Esophagus squamous epithelium (tissue), 5 donors: ENCODE results near the gene ORMDL3. TPM values are rescaled to one million over a fixed set of nuclear protein-coding genes. Genes with fewer than 3 reads are reported as not detected.

Experiments
- DNase-seq: peaks from one replicate; lab custom pipeline; 2025; lab: John Stamatoyannopoulos, UW
- H3K27ac ChIP-seq, 4 donors: fragments of 200-600 bp; sonication (generic); one replicate each; pipeline ENCODE4 v1.5.1; 2016 to 2019; ENCODE audit warnings: mild to moderate bottlenecking in 1 of 4
- H3K27me3 ChIP-seq, 4 donors: fragments of 200-600 bp; sonication (generic); 1 replicate in 3 of 4; 2 replicates in 1 of 4; pipeline versions ENCODE4 v1.5.1 to v1.6.0; 2017 to 2021; ENCODE audit warnings: antibody characterized with exemption in 1 of 4
- H3K36me3 ChIP-seq, 3 donors: fragments of 200-600 bp; sonication (generic); one replicate each; pipeline ENCODE4 v1.5.1; 2016 to 2019
- H3K4me1 ChIP-seq, 3 donors: fragments of 200-600 bp; sonication (generic); one replicate each; pipeline ENCODE4 v1.5.1; 2017 to 2019
- H3K4me3 ChIP-seq, 4 donors: fragments of 200-600 bp; sonication (generic); 1 replicate in 3 of 4; 2 replicates in 1 of 4; pipeline ENCODE4 v1.5.1; 2016 to 2019; ENCODE audit warnings: mild to moderate bottlenecking in 2 of 4, moderate library complexity in 1 of 4
- H3K9me3 ChIP-seq, 3 donors: fragments of 200-600 bp; sonication (generic); one replicate each; pipeline ENCODE4 v1.5.1; 2016 to 2019
- POLR2A ChIP-seq, 4 donors: fragments of 450-650 bp; IDR thresholded peaks; one replicate each; pipeline ENCODE4 v1.6.1; 2017; ENCODE audit warnings: antibody characterized with exemption in 4 of 4, mild to moderate bottlenecking in 4 of 4, moderate library complexity in 3 of 4
- WGBS, 2 donors: methylation state at CpG; one replicate each; pipeline ENCODE4 v1.1.5; 2018; 5-methylcytosine and 5-hydroxymethylcytosine counted together
- intact Hi-C: fragments of 100-400 bp; cut with DNase I; formaldehyde crosslinking; loops from one replicate; pipeline ENCODE4 v1.15.0; 2022
- total RNA-seq, 4 donors: library from RNA; depleted of rRNA; stranded (reverse); fragments of >200 nt; gene quantifications; one replicate each; pipeline ENCODE4 v1.1.0, GENCODE V29; 2016
- TF ChIP-seq, protein P1 (sequence below), 6 experiments: fragments of 450-650 bp in 4 of 6; fragments of 200-600 bp in 2 of 6; sonication (generic) in 2 of 6; IDR thresholded peaks; one replicate each; pipeline ENCODE4 v1.5.1; 2016 to 2019; ENCODE audit warnings: antibody characterized with exemption in 6 of 6, mild to moderate bottlenecking in 4 of 6, moderate library complexity in 4 of 6
- donor health status: DM: yes; HTN: yes; CAD: no.

The ORMDL3 gene
- total RNA-seq, 4 donors from 2014 or later = 13.6 to 35.2 (median 31.2) TPM

DNA sequence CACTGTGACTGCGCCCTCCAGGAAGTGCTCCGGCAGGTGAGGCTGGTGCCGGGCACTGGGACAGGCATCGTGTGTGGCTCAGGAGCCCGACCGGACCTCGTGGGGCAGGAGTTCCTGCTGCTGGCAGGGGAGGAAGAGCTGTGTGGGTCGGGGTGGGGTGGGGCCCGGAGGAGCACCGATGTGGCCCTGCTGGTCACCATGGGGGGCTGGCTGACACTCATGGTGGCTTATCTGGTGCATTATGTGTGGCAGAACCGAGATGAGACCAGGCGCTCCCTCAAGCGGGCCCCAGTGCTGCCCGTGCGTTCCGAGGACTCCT is 17.0 kb upstream of the ORMDL3 start:
- 82% methylated on average over 7 of the region's 16 CpGs; no CpG with 5 or more reads in 1 of the 2 donors for WGBS, 2 donors
- H3K27ac ChIP-seq = no peak overlapping the region
- intact Hi-C loops = no loop called here

DNA sequence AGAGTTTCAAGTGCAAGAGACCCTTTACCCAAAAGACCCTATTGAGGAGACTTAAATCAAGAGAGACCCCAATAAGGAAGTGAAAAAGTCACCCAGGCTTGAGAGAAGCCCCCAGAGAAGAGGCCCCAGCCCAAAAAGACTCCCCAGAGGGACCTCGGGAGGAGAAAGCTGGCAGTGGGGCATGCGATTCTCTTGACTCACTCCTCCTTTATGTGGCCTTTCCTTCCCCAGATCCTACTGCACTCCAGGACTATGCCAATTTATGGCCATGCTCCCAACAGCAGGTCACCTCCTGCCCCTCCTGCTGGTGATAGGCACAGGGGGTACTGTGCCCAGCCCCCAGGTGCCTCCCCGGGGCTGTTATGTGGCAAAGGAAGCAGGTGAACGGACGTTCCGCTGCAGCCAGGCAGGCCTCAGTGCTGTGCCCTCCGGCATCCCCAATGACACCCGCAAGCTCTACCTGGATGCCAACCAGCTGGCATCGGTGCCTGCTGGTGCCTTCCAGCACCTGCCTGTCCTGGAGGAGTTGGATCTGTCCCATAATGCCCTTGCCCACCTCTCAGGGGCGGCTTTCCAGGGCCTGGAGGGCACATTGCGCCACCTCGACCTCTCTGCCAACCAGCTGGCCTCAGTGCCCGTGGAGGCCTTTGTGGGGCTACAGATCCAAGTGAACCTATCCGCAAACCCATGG is 16.4 kb upstream of the ORMDL3 start:
- H3K27me3 ChIP-seq = peaks cover 0 to 27% (median 0%) of the 10 kb centered on the region in 4 donors
- H3K36me3 ChIP-seq = no peaks in the 10 kb centered on the region
- no peak overlapping the region for H3K4me3 ChIP-seq
- H3K27ac ChIP-seq = no peak overlapping the region
- 36 to 42% methylated on average over 2 of the region's 14 CpGs for WGBS, 2 donors
- no peaks in the 10 kb centered on the region for H3K9me3 ChIP-seq
- intact Hi-C loops = no loop called here
- no peak for DNase-seq
- H3K4me1 ChIP-seq = peaks cover 0 to 22% (median 0%) of the 10 kb centered on the region in 3 donors
- TF ChIP-seq, protein P1, sequence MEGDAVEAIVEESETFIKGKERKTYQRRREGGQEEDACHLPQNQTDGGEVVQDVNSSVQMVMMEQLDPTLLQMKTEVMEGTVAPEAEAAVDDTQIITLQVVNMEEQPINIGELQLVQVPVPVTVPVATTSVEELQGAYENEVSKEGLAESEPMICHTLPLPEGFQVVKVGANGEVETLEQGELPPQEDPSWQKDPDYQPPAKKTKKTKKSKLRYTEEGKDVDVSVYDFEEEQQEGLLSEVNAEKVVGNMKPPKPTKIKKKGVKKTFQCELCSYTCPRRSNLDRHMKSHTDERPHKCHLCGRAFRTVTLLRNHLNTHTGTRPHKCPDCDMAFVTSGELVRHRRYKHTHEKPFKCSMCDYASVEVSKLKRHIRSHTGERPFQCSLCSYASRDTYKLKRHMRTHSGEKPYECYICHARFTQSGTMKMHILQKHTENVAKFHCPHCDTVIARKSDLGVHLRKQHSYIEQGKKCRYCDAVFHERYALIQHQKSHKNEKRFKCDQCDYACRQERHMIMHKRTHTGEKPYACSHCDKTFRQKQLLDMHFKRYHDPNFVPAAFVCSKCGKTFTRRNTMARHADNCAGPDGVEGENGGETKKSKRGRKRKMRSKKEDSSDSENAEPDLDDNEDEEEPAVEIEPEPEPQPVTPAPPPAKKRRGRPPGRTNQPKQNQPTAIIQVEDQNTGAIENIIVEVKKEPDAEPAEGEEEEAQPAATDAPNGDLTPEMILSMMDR (IDR thresholded peaks at IDR 0.05) = no peak
- TF ChIP-seq POLR2A (IDR thresholded peaks at IDR 0.05) = no peak

More for the DNA sequence above, 17.0 kb upstream of the ORMDL3 start:
- DNase-seq = no peak
- H3K9me3 ChIP-seq = no peaks in the 10 kb centered on the region
- no peaks in the 10 kb centered on the region for H3K36me3 ChIP-seq
- H3K27me3 ChIP-seq = peaks cover 0 to 27% (median 0%) of the 10 kb centered on the region in 4 donors
- H3K4me3 ChIP-seq = no peak overlapping the region
- peaks cover 0 to 17% (median 0%) of the 10 kb centered on the region in 3 donors for H3K4me1 ChIP-seq
- TF ChIP-seq POLR2A (IDR thresholded peaks at IDR 0.05) = no peak
- TF ChIP-seq, protein P1 (IDR thresholded peaks at IDR 0.05) = no peak

DNA sequence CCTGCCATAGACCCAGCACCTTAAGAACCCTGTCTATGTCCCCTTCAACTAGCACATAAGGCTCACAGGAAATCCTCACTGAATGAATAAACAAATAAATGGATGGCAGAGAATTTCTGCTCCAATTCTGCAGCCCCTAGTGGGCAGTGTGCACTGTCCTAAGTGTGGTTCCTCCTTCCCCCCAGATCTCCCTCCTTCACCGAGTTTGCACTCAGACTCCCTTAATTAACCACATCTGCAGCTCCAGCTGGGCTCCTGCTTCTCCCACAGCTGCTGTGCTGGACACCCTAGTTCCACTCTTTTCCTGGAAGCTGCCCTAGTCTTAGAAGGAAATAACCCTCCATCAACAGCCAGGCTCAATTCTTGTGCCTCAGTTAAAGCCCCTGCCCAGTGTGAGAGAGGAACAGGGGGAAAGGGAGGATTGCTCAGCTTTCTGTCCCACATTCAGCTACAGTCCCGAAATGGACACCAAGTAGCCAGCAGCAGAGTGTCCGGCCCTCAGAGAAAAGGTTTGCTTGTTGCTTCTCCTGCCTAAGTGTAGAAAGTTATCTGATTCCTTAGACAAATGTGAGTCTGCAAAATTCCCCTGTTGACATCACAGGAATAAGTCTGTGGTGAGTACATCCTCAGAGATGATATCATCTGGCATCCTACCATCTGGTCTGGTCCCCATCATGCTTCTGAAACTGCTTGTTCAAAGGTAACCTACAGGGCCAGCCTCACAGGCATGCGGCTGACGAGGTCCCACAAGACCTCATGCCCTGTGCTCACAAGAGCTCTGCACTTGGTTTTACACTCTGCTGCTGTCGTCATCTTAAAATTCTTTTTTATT is 12.4 kb upstream of the ORMDL3 start:
- 41 to 56% methylated on average over 6 of the region's 6 CpGs for WGBS, 2 donors
- no peaks in the 10 kb centered on the region for H3K9me3 ChIP-seq
- no peak overlapping the region for H3K4me3 ChIP-seq
- DNase-seq = no peak
- intact Hi-C loops = no loop called here
- peaks cover 0 to 18% (median 0%) of the 10 kb centered on the region in 3 donors for H3K4me1 ChIP-seq
- no peak for TF ChIP-seq POLR2A (IDR thresholded peaks at IDR 0.05)
- TF ChIP-seq, protein P1 (IDR thresholded peaks at IDR 0.05) = peak in 3 of 6 experiments; percentile 5 to 16 (median 7)
- no peak overlapping the region for H3K27ac ChIP-seq
- no peaks in the 10 kb centered on the region for H3K36me3 ChIP-seq
- peaks cover 0 to 24% (median 0%) of the 10 kb centered on the region in 4 donors for H3K27me3 ChIP-seq

DNA sequence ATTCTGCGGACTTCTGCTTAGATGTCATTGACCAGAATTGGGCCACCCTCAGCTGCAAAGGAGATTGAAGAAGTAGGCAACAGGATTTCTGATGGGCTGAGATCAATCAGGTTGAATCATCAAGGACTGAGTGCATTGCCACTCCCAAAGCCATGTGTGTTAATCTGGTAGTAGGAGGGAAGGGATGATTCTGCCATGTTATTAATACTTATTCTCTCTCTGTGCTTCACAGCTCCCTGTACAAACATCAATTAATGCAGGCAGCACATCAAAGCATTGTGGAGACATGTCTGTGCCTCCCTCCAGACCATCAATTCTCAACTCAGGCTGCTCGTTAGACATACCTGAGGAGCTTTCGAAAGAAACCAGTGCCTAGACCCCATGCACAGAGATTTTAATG is 11.7 kb upstream of the ORMDL3 start:
- no peaks in the 10 kb centered on the region for H3K36me3 ChIP-seq
- H3K27me3 ChIP-seq = peaks cover 0 to 17% (median 0%) of the 10 kb centered on the region in 4 donors
- H3K27ac ChIP-seq = no peak overlapping the region
- no peak for TF ChIP-seq POLR2A (IDR thresholded peaks at IDR 0.05)
- TF ChIP-seq, protein P1 (IDR thresholded peaks at IDR 0.05) = no peak
- no peak for DNase-seq
- peaks cover 0 to 15% (median 0%) of the 10 kb centered on the region in 3 donors for H3K4me1 ChIP-seq
- intact Hi-C loops = no loop called here
- no peaks in the 10 kb centered on the region for H3K9me3 ChIP-seq
- no peak overlapping the region for H3K4me3 ChIP-seq
- 62 to 68% methylated on average over 3 of the region's 3 CpGs for WGBS, 2 donors
